HG02840 (cell line): ENCODE data around the gene ZNF471.

Experiments used
- ATAC-seq: cut with Tn5 transposase; IDR thresholded peaks from one replicate; pipeline ENCODE4 v1.9.1; 2021; ENCODE audit warnings: mild to moderate bottlenecking, moderate library complexity, moderate number of reproducible peaks; ENCODE audit not compliant: unreplicated experiment, low FRiP score

Gene ZNF471

DNA sequence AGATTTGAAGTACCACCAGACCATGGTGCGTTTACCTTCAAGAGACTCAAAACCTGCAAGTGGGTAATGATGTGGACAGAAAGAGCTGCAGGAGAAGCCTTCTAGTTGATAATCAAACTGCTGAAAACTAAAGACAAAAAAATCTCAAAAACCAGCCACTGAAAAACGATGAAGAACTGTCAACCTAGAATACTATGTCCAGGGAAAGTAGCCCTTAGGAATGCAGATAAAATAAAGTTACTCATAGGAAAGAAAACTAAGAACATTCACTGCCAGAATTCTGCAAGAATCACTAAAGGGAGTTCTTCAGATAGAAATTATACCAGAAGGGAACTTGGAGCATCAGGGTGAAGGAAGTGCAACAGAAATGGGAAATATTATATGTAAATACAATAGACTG is 64.9 kb downstream of the ZNF471 start:
- no peak for ATAC-seq

GRCh38 chr19:56573914-56574313 is 66.3 kb downstream of the ZNF471 start:
- no peak for ATAC-seq

DNA sequence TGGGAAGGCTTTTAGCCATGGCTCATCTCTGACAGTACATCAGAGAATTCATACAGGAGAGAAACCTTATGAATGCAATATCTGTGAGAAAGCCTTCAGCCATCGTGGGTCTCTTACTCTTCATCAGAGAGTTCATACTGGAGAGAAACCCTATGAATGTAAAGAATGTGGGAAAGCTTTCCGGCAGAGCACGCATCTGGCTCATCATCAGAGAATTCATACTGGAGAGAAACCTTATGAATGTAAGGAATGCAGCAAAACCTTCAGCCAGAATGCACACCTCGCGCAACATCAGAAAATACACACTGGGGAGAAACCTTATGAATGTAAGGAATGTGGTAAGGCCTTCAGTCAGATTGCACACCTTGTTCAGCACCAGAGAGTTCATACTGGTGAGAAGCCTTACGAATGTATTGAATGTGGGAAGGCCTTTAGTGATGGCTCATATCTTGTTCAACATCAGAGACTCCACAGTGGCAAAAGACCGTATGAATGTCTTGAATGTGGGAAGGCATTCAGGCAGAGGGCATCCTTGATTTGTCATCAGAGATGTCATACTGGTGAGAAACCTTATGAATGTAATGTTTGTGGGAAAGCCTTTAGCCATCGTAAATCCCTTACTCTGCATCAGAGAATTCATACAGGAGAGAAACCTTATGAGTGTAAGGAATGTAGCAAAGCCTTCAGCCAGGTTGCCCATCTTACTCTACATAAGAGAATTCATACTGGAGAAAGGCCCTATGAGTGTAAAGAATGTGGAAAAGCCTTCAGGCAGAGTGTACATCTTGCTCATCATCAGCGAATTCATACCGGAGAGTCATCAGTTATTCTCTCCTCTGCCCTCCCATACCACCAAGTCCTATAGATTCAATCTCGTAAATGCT is 70.3 kb downstream of the ZNF471 start:
- ATAC-seq = no peak
